Left hindlimb (tissue), 1 donor: Measurements from ENCODE around the gene REPIN1.

Experiments
- DNase-seq: peaks from one replicate; pipeline ENCODE4 v3.0.0-alpha.2; 2018

The REPIN1 gene

DNA sequence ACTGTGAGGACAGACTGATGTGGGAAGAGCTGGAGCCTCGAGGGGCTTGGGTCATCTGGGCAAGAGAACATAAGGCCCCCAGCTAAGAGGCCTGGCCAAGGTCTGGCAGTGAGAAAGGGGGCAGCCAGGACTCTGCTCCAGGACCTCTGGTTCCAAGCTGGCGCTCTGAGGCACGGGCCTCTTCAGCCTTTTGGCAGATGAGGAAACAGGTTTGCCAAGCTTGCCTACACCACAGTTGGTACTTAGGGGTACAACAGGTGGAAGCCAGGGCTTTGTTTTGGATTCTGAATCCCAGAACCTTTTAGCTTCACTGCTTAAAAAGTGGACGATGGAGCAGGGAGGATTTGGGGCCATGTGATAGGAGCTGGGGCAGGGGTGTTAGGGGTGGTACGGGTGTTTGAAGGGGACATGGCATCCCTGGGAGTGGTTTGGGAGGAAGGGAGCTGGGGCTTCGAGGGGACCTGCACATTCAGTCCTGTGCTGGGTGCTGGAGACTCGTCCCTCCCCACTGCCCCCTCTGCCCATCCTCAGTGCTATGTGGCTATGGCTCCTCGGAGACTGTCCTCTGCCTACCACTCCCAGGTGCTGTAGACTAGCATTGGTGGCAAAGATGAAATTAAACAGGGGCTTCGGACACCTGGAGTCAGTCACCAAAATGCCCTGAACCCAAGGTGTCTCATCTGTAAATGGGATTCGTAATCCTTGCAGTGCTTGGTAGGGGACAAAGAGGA lies 40.8 kb downstream of the REPIN1 start:
- peak; percentile 19 for DNase-seq

DNA sequence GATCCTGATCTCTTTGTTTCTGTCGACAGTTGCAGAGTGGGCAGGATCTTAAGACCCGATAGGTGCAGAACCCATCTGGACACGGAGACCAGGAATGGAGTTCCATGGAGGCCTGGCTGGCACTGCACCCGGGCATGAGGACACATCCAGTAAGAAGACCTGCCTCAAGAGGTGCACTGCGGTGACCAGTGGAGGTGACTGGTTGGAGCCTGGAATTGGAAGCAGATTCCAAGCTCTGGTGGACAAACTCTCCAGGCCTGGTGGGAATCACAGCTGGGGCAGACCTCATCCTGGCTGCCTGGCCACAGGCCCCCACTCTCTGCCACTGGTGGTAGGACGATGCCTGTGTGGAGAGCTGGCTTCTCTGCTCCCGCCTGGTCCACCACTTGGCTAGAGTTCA lies 41.5 kb downstream of the REPIN1 start:
- peak; percentile 16 for DNase-seq

- peak; percentile 10 for DNase-seq
Observed at GRCh38 chr7:150410680-150411346, 42.2 kb downstream of the REPIN1 start.

DNA sequence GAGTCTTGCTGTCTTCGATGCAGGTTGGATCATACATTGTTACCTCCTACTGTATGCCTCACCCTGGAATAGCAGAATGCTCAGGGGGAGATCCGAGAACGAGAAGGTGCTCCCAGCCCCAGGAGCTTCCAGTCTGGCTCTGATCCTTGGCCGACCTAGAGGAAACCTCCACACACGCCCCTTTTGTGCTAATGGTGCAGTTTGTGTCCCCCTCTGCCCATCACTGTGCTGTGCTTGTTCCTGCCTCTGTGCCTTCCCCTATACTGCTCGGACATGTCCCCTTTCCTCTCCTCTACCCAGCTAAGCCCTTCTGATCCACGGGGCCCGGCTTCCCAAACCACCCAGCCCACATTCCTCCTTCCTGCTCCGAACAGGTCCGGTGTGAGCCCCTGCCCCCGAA lies 43.0 kb downstream of the REPIN1 start:
- DNase-seq, result no peak

DNA sequence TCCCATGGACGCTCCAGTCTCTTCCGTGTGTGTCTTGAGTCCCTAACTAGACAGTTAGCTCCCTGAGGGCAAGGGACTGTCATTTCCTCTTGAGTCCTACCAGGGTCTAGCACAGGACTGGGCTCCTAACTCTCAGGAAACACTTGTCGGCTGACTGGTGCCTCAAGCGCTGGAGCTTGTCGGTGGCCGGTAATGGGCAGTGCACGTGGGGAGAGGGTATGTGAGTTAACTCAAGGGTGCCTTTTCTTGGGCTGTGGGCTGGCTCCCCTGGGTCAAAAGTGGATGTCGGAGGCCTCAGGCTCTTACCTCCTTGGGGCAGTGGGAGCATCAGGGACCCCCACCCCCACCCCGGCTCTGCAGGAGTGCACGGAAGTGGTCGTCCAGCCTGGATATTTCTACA lies 43.4 kb downstream of the REPIN1 start:
- no peak for DNase-seq

GRCh38 chr7:150412518-150413488 lies 44.2 kb downstream of the REPIN1 start:
- no peak for DNase-seq

DNA sequence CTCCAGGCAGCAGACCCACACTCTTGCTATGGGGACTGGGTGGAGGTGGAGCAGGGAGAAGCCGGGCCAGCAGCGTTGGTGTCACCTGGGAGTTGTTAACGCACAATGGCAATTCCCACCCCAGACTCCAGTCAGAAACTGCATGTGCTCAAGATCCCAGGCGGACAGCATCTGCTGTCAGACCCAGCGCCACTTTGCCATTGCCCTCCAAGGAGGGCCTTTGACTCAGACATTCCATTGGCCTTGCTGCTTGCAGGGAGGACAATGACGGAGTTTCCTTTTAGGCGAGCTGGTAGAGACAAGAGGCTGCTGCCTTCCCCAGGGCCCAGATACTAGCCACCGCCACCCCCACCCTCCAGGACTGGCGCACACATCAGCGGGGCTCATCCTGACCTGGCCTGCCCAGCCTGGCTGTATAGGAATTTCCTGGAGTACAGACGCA lies 45.0 kb downstream of the REPIN1 start:
- no peak for DNase-seq

DNA sequence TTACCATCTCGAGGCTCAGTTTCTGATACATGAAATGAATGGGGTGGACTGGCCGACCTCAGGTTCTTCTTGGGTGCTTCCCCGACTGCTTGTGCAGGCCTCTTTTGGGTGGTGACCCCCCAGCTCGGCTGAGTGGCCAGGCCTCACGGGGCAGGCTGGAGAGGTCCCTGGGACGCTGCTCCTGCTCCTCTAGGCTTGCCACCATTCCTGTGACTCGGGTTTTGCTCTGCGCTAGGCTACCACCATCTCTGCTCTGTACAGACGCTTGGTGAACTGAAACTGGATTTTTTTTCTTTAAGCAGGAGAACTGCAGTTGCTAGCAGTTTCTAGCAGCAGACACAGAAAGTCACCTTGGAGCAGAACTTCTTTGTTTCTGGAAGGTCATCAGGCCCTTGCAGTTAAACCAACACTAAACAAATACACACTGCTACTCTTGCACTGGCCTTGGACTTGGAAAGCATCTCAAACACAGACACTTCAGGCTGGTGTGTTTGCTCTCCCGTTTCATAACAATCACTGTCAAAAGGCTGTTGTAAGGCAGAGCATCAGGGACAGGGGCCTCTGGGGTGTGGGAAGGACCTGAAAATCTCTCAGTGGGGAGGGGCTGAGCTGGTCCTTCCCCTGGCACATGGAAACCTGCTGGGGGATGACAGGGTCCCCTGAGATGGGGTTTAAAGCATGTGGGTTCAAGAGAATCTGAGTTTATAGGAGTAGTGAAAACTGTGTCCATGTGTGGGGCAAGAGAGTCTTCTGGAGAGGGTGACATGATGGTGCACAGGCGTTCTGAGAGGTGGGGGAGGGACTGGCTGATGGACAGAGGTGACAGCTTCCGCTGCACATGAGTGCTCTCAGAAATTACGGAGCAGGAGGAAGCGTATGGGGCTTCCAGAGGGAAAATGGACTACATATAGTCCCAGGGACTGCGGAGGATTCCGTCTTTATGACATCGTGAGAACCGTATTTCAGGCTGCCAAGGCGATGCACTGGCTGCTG lies 46.8 kb downstream of the REPIN1 start:
- DNase-seq, result no peak

GRCh38 chr7:150417239-150417638 lies 48.6 kb downstream of the REPIN1 start:
- DNase-seq, result no peak

DNA sequence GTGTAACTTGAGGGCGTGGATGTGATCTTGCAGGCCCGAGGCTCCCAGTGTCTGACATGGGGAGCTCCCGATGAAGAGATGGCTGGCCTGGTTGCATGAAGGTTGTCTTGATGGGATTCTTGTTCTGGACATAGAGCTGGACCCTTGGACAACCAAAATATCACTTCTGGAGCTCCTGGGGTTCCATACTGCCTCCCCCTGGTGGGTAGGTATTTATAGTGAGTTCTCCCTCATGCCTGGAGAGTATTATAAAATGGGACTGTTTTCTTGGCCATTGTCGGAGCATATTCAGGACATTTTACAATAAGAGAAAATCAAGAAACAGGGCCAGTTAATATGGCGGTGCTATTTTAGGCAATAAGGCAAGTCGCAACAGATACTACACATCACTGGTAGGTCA lies 49.2 kb downstream of the REPIN1 start:
- no peak for DNase-seq

GRCh38 chr7:150420242-150420641 lies 51.6 kb downstream of the REPIN1 start:
- no peak for DNase-seq

DNA sequence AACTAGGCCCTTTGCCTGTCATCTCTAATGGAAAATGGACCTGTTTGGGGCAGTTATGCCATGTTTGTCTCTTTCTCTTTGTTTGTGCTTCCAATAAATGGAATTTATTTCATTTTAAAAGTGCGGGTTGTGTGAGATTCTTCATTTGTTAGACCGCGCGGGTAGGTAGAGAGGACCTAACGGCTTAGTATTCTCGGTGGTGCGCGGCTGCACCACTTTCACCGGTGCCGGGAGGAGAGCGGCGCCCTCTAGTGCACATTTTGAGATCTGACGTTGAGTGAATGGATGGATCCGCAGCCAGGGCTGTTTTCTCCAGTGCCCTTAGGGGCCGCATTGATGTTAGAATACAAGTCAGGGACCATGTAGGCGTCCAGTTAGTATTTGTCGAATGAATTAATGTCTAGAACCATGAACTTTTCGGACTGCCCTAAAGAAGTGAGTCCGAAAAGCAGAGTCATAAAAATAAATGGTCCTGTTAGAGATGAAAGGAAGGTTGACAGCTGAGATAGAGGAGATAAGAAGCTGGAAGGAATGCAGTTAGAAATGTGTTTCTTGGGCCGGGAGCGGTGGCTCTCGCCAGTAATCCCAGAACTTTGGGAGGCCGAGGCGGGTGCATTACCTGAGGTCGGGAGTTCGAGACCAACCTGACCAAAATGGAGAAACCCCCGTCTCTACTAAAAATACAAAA lies 52.5 kb downstream of the REPIN1 start:
- DNase-seq, result peak; percentile 79

- no peak for DNase-seq
Observed at GRCh38 chr7:150421831-150422230, 53.2 kb downstream of the REPIN1 start.
